ENCODE data around the gene BCL11B. TPM values are rescaled to one million over a fixed set of nuclear protein-coding genes. Genes with fewer than 3 reads are reported as not detected.

Gene BCL11B
- total RNA-seq, 1 donor from 2014 or later: 0.23 TPM

DNA sequence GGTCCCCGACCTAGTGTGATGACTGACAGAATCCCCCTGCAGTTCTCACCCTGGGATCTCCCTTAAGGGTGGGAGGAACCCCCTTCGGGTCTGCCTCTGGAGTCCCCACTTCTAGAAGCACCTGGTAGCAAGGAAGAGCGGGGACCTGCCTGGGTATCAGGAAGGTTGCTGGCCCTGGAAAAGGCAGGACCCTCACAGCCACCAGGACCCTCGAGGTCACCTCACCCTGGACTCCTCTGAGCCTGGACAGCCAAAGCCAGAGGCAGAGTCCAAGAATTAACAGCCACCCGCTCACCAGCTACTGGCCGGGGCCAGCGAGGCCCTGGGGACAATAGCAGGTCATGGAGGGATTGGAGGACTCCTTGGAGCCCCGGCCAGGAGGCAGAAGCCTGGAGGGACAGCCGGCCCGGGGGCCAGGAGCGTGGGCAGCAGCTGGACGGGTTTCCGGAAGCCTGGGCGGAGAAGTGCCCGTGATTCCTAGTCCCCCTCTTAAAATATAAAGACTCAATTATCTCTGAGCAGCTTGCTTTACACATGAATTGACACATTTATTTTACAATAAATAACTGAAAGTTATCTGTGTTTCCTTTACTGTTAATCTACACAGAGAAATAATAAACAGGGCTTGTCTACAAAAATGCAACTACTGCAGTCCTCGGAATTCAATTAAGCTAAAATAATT, 17.5 kb downstream of the BCL11B start:
- no peak for DNase-seq (ENCODE audit: low read depth)
- TF ChIP-seq, protein P1, sequence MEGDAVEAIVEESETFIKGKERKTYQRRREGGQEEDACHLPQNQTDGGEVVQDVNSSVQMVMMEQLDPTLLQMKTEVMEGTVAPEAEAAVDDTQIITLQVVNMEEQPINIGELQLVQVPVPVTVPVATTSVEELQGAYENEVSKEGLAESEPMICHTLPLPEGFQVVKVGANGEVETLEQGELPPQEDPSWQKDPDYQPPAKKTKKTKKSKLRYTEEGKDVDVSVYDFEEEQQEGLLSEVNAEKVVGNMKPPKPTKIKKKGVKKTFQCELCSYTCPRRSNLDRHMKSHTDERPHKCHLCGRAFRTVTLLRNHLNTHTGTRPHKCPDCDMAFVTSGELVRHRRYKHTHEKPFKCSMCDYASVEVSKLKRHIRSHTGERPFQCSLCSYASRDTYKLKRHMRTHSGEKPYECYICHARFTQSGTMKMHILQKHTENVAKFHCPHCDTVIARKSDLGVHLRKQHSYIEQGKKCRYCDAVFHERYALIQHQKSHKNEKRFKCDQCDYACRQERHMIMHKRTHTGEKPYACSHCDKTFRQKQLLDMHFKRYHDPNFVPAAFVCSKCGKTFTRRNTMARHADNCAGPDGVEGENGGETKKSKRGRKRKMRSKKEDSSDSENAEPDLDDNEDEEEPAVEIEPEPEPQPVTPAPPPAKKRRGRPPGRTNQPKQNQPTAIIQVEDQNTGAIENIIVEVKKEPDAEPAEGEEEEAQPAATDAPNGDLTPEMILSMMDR (conservative IDR thresholded peaks at IDR 0.05; ENCODE audit: low read depth, low read length): no peak
- no peak overlapping the region for H3K4me3 ChIP-seq (ENCODE audit: low read depth, low read length)

DNA sequence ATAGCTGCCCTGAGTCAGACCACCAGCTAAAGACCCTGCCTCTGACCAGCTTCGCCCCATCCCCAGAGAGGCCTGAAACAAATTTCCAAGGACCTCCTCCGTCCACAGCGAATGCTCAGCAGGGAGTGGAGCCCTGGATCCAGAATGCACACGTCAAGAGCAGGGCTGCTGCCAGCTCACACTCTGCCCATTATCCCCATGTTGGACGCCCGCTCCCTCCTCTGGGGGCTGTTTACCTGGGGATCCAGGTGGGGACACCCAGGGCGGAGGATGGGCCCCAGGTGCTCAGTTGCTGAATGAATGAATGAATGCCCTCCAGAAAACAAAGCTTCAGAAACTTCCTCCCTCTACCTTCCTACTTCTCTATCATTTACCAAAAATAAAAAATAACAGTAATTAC, 18.1 kb downstream of the BCL11B start:
- no peak for DNase-seq (ENCODE audit: low read depth)
- H3K4me3 ChIP-seq (ENCODE audit: low read depth, low read length): no peak overlapping the region
- TF ChIP-seq, protein P1 (conservative IDR thresholded peaks at IDR 0.05; ENCODE audit: low read depth, low read length): no peak

DNA sequence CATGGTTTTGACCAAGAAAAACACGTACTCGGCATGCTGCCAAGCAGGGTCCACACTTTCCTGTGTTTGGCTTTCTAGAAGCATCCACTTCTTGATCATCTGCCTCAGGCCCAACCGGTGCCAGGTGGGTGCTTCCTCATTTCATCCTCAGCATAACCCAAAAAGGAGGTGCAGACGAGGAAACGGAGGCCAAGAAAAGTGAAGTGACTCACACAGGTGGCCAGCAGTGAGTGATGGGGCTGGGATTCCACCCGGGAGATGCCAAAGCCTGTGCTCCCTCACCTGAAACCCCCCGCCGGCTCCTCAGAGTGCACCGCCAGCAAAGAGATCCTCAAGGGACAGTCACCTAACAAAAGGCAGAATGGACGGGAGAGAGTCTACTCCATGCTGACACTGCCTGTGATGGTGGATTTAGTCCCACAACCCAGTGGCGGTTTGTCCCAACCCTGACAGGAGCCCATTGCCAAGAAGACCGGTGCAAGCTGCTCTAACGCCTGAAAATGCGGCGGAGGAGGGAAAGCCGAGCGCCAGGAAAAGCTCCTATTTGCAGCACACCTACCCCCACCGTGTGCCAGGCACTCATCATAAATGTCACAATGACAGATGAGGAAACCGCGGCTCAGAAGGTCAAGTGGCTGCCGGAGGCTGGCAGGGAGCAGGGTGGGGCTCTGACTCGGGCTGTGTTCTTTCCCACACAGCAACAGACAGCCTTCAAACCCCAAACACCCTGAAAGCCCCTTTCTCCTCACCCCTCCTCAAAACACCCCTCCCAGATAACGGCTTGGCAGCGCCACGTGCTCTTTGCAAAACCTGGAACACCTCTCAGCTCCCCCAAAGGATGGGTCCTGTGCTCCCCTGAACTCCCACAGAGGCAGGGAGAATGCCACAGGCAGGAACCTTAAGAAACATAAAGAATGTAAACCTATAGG, 18.8 kb downstream of the BCL11B start:
- H3K4me3 ChIP-seq (ENCODE audit: low read depth, low read length): no peak overlapping the region
- TF ChIP-seq, protein P1 (conservative IDR thresholded peaks at IDR 0.05; ENCODE audit: low read depth, low read length): no peak
- no peak for DNase-seq (ENCODE audit: low read depth)

DNA sequence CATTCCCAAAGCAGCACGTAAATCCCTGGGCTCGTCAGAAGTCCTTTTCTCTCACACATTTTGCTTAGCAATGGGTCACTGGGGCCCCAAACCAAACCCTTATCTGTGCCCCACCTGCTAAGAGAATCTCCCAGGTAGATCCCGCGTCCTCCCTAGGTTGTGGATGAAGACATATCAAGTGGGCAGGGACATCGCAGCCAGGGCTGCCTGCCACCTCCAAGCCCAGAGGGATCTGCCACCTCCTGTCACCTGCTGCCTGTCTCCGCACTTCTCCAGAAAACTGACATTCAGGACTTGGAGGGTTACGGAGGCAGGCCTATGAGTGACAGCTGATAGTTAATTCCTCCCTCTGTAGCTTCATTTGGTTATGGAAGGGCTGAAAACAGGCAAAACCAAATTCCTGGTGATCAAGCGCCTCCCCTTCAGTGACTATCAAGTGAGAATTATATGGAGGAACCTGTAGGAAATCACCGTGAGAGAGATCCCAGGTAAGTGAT, 19.5 kb downstream of the BCL11B start:
- TF ChIP-seq, protein P1 (conservative IDR thresholded peaks at IDR 0.05; ENCODE audit: low read depth, low read length): no peak
- H3K4me3 ChIP-seq (ENCODE audit: low read depth, low read length): no peak overlapping the region
- no peak for DNase-seq (ENCODE audit: low read depth)

DNA sequence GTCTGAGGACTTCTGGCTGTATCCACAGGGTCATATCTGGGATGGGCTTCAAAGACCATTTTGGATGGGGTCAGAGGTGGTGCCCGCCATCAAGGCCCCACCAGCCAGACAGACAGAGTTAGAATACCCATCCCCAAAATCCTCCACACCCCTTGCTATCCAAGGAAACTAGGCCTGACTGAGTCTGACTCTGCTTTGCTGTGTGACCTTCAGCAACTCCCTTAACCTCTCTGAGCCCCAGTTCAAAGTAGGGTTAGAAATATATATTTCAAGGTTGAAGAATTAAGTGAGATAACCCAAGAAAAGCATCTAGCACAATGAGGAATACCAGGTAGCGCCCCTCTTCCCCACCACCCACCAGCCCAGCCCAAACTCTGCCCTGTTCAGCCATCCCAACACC, 20.3 kb downstream of the BCL11B start:
- no peak overlapping the region for H3K4me3 ChIP-seq (ENCODE audit: low read depth, low read length)
- DNase-seq (ENCODE audit: low read depth): no peak
- TF ChIP-seq, protein P1 (conservative IDR thresholded peaks at IDR 0.05; ENCODE audit: low read depth, low read length): no peak

DNA sequence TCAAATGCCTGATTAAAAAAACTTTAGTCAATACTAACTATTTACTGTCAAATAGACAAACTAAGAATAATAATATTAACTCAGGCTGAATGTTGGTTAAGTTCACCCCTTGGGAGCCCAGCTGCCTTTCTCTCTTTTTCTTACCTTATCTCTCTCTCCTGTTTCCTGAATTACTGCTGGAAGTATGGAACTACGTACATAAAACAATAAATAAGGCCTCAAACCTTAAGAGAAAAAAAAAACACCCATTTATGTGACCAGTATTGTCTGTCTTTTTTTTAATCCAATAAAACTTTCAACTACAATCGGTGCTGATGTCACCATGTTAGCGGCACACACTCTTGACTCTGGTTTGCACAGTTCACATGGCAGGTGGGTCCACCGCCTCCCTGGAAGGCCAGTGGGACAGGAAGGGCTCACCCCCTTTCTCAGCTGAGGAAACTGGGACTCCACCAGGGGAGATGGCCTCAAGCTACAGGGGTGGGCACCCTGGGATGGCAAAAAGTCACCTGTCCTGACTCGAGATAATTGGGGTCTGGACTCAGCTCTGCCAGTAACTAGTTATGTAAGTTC, 21.3 kb downstream of the BCL11B start:
- H3K4me3 ChIP-seq (ENCODE audit: low read depth, low read length): no peak overlapping the region
- TF ChIP-seq, protein P1 (conservative IDR thresholded peaks at IDR 0.05; ENCODE audit: low read depth, low read length): no peak
- DNase-seq (ENCODE audit: low read depth): no peak
